Measurements from ENCODE around the gene MCRIP1. TPM values are rescaled to one million over a fixed set of nuclear protein-coding genes. Genes with fewer than 3 reads are reported as not detected.

The MCRIP1 gene
- total and polyA plus RNA-seq, 2 of the 4 experiments (the other 2 are of a cell fraction) = 56.5 to 164 TPM

DNA sequence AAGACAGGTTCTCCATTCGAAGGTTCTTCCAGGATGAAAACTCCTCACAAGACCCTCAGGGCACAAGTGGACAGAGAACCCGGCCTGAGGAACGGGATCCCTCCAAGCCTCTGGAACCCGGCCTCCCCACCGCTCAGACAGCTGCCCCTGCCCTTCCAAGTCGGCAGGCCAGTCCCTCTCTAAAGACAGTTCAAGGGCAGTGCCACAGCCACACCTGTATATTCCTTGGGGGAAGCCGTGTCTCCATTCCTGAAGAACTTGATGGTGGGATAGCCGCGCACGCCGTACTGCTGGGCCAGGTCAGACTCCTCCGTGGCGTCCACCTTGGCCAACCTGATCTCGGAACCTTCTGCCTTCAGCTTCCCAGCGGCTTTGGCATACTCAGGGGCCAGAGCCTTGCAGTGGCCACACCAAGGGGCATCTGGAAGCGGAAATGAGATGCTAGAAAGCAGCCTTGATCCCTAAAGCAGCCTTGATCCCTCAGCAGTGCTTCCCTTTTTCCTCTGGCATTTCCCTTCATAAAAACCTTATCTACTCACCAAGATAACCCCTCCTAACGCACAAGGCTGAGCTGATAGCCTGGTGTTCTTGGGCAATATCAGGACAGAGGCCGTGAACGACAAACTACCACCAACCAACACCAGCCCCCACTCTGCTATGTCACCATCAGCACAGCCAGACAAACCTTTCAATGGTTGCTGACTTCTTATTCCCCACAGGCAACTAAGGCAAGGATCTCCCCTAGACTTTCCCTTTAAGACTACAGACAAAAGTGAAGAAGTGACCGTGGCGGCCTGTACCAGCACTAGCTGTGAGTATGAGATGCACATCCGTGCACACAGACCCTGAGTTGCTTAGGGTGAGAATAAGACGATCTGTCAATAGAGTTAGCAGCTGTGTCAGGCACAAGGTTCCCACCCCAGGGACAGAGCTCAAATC, 26.1 kb upstream of the MCRIP1 start:
- Histone ChIP-seq H3K36me3 (ENCODE audit: control insufficient read depth, insufficient read depth, low read length) (peaks cover 43% of the 10 kb centered on the region), H3K27ac (ENCODE audit: insufficient read depth, low read length) (peak overlapping the region; percentile 89), H3K79me1 (ENCODE audit: low read depth in 1 of 2, low read length in 2 of 2) (peaks cover 23 to 69% of the 10 kb centered on the region in 2 experiments), H3K56ac (ENCODE audit: extremely low read depth, insufficient read depth, low read length) (peak overlapping the region; percentile 57; the same call in 1 of the 2 replicates), H3K9me1 (ENCODE audit: insufficient read depth, low read length) (peaks cover 21% of the 10 kb centered on the region), H3K4me1 (ENCODE audit: control insufficient read depth, insufficient read depth, low read length) (peaks cover 18% of the 10 kb centered on the region), H3K18ac (ENCODE audit: low read depth, low read length) (no peak overlapping the region; the same call in 1 of the 2 replicates), H3K4ac (ENCODE audit: low read depth, low read length) (peak overlapping the region; percentile 92), H3K4me3 (ENCODE audit: insufficient read depth, low read depth, low read length) (peak overlapping the region; percentile 82), H3K14ac (replicated peaks; ENCODE audit: low read depth, low read length) (peak overlapping the region; percentile 97), H2BK5ac (ENCODE audit: low read depth, low read length, poor library complexity, severe bottlenecking) (peak overlapping the region; percentile 81), H2BK20ac (ENCODE audit: low read depth, low read length) (no peak overlapping the region), H4K91ac (ENCODE audit: insufficient read depth, low read depth, low read length) (peak overlapping the region; percentile 89), H3K27me3 (ENCODE audit: control insufficient read depth, insufficient read depth, low read length) (no peaks in the 10 kb centered on the region), H4K5ac (ENCODE audit: low read depth, low read length) (peak overlapping the region; percentile 39; the same call in 1 of the 2 replicates), H4K8ac (ENCODE audit: low read depth in 2 of 2, low read length in 2 of 2) (peak overlapping the region in 1 of 2 experiments; percentile 69; a peak in 1 of 4 replicates), H3K9me3 (ENCODE audit: control insufficient read depth, insufficient read depth, low read length) (no peaks in the 10 kb centered on the region), H2AK5ac (ENCODE audit: low read depth, low read length) (peak overlapping the region; percentile 86), H2AFZ (replicated peaks; ENCODE audit: low read length, poor library complexity) (peak overlapping the region; percentile 43), H4K20me1 (ENCODE audit: insufficient read depth, low read length) (peaks cover 50% of the 10 kb centered on the region), H2BK120ac (ENCODE audit: low read depth, low read length) (no peak overlapping the region), H3K4me2 (ENCODE audit: low read depth, low read length) (peak overlapping the region; percentile 98), H3K9ac (ENCODE audit: low read depth, low read length) (peak overlapping the region; percentile 86), H3K23ac (ENCODE audit: low read depth, low read length) (peak overlapping the region; percentile 94), H2AK9ac (replicated peaks; ENCODE audit: low read depth, low read length, poor library complexity) (peak overlapping the region; percentile 91), H2BK15ac (ENCODE audit: low read depth, low read length) (no peak overlapping the region)
- intact Hi-C loops (cut with micrococcal nuclease) (no loop called here), in situ Hi-C loops (cut with MboI; ENCODE audit: low sequenced_read_pairs) (no loop called here), dilution Hi-C loops (cut with HindIII; ENCODE audit: low sequenced_read_pairs, unreplicated experiment) (no loop called here)
- no peak for ATAC-seq (ENCODE audit: low read depth)
- no peak for TF ChIP-seq CHD1 (IDR thresholded peaks at IDR 0.05; ENCODE audit: low read depth, low read length)
- TF ChIP-seq CEBPB (IDR thresholded peaks at IDR 0.05; ENCODE audit: low read depth, low read length) = peak; percentile 46; the same call in 1 of the 2 replicates
- DNase-seq = no peak
- BruUV-seq (replicated peaks) = TSS peak; percentile 31
- CTCF ChIA-PET = no interaction called here
- WGBS, 2 experiments (ENCODE audit: extremely low coverage in 2 of 2, insufficient read length in 1 of 2) = 66% methylated on average over 6 of the region's 23 CpGs; no CpG with 5 or more reads in 1 of the 2 experiments
- POLR2A ChIA-PET (ENCODE audit: unreplicated experiment) = interaction anchor here (0.6 kb wide), 1 partner anchor 128 kb away, joined by 4 read pairs; no protein-coding TSS in a partner anchor
